Sigmoid colon (tissue), 4 donors: ENCODE data around the gene CNRIP1.

Source experiments
- CTCF ChIP-seq, 4 experiments: fragments of 450-650 bp in 3 of 4; fragments of 200-600 bp in 1 of 4; IDR thresholded peaks; one replicate each; pipeline ENCODE4 v1.5.1; 2016 to 2019; ENCODE audit warnings: antibody characterized with exemption in 4 of 4, mild to moderate bottlenecking in 3 of 4, moderate library complexity in 2 of 4
- EP300 ChIP-seq, 4 donors: sonication (generic); formaldehyde crosslinking; IDR thresholded peaks; one replicate each; pipeline ENCODE4 v1.6.1; 2017; ENCODE audit warnings: antibody characterized with exemption in 4 of 4
- POLR2A ChIP-seq, 2 donors: fragments of 450-650 bp; IDR thresholded peaks; one replicate each; pipeline ENCODE4 v1.6.1; 2016; ENCODE audit warnings: antibody characterized with exemption in 2 of 2, mild to moderate bottlenecking in 2 of 2, moderate library complexity in 2 of 2
- POLR2AphosphoS5 ChIP-seq, 4 donors: sonication (generic); formaldehyde crosslinking; IDR thresholded peaks; one replicate each; pipeline ENCODE4 v1.6.1; 2017; ENCODE audit warnings: antibody characterized with exemption in 4 of 4

- TF ChIP-seq CTCF (IDR thresholded peaks at IDR 0.05) (no peak), POLR2A (IDR thresholded peaks at IDR 0.05) (no peak), EP300 (IDR thresholded peaks at IDR 0.05) (no peak), POLR2AphosphoS5 (IDR thresholded peaks at IDR 0.05) (no peak)
Measured at GRCh38 chr2:68318914-68319397, 793 bp downstream of the CNRIP1 start.
